HCT116 (cell line): ENCODE measurements around the gene C21orf91. TPM values are rescaled to one million over a fixed set of nuclear protein-coding genes. Genes with fewer than 3 reads are reported as not detected.
"Not testable (repeated sequence)": the region's sequence is repeated elsewhere in the genome, so short reads cannot be mapped to it uniquely, and the experiment has no call there.

Experiments used
- ATAC-seq: fragments of 200-7000 bp; cut with Tn5 transposase; 2 replicates; pipeline ENCODE4 v1.9.1; 2020; ENCODE audit warnings: mild to moderate bottlenecking, moderate library complexity
- BruUV-seq: library from RNA; stranded (reverse); fragments of 400-500 nt; replicated peaks from 2 replicates; lab custom pipeline; 2021; lab: Mats Ljungman, UMichigan
- CTCF ChIA-PET: fragments of 300-600 bp; sonication (Branson Sonifier 250); formaldehyde crosslinking; loops from one replicate; lab custom pipeline; 2021; ENCODE audit warnings: antibody characterized with exemption; lab: Charles Lee
- POLR2A ChIA-PET: fragments of 300-600, 350-600 bp; sonication (Branson Sonifier 250); formaldehyde crosslinking; loops from one replicate; lab custom pipeline; 2021; ENCODE audit warnings: antibody characterized with exemption; lab: Charles Lee
- RAD21 ChIA-PET, 2 experiments: fragments of 300-600 bp; sonication (Branson Sonifier 250); formaldehyde crosslinking; loops; one replicate each; lab custom pipeline; 2023; ENCODE audit warnings: low total read pairs in 2 of 2; ENCODE audit not compliant: uncharacterized antibody in 2 of 2, unreplicated experiment in 2 of 2, low non-redundant PET in 1 of 2; lab: Charles Lee
- DNase-seq: peaks from one replicate; pipeline ENCODE4 v3.0.0-alpha.2; 2010; ENCODE audit warnings: low read depth, low spot score
- H2AFZ ChIP-seq: fragments of 200-600 bp; shearing (Covaris generic), sonication (generic); 2 replicates; pipeline ENCODE4 v1.6.1; 2017; ENCODE audit warnings: low read depth, mixed run types, mixed read lengths, antibody characterized with exemption, low read length; ENCODE audit not compliant: poor library complexity, severe bottlenecking
- H3K27ac ChIP-seq: 2 replicates; pipeline ENCODE4 v1.5.1; 2012; ENCODE audit warnings: low read depth, low read length
- H3K27me3 ChIP-seq: fragments of 200-600 bp; sonication (generic); 2 replicates; pipeline ENCODE4 v1.6.1; 2016; ENCODE audit warnings: mixed run types, low read length, mixed read lengths; ENCODE audit not compliant: insufficient read depth
- H3K36me3 ChIP-seq, 2 experiments: fragments of 200-500 bp in 1 of 2; fragments of 200-600 bp in 1 of 2; sonication (Bioruptor generic) in 1 of 2; sonication (generic) in 1 of 2; 2 replicates each; pipeline versions ENCODE4 v1.5.1 to v1.6.1; 2014 to 2016; ENCODE audit warnings: low read length in 2 of 2, inconsistent platforms in 1 of 2, mixed read lengths in 1 of 2, mixed run types in 1 of 2; ENCODE audit not compliant: insufficient read depth in 2 of 2, control insufficient read depth in 1 of 2
- H3K4me1 ChIP-seq, 2 experiments: fragments of 200-600 bp in 1 of 2; sonication (generic) in 1 of 2; 2 replicates each; pipeline versions ENCODE4 v1.5.1 to v1.6.1; 2012 to 2017; ENCODE audit warnings: low read length in 2 of 2, inconsistent platforms in 1 of 2, mild to moderate bottlenecking in 1 of 2, mixed read lengths in 1 of 2, mixed run types in 1 of 2, moderate library complexity in 1 of 2; ENCODE audit not compliant: insufficient read depth in 2 of 2, control insufficient read depth in 1 of 2
- H3K4me2 ChIP-seq: fragments of 200-600 bp; sonication (generic); 2 replicates; pipeline ENCODE4 v1.6.1; 2017; ENCODE audit warnings: mixed run types, low read length, mixed read lengths
- H3K4me3 ChIP-seq, 2 experiments: fragments of 200-600 bp in 1 of 2; sonication (generic) in 1 of 2; replicated peaks in 1 of 2; 2 replicates each; pipeline ENCODE4 v1.5.1; 2011 to 2016; ENCODE audit warnings: low read length in 2 of 2, control low read depth in 1 of 2, low read depth in 1 of 2, mild to moderate bottlenecking in 1 of 2, mixed read lengths in 1 of 2, mixed run types in 1 of 2
- H3K79me2 ChIP-seq: fragments of 200-600 bp; sonication (generic); 2 replicates; pipeline ENCODE4 v1.6.1; 2017; ENCODE audit warnings: mild to moderate bottlenecking, mixed run types, low read length, moderate library complexity, mixed read lengths; ENCODE audit not compliant: insufficient read depth
- H3K9ac ChIP-seq: fragments of 200-600 bp; sonication (generic); 2 replicates; pipeline ENCODE4 v1.6.1; 2016; ENCODE audit warnings: low read length, mixed read lengths
- H3K9me2 ChIP-seq: fragments of 200-600 bp; sonication (generic), shearing (Covaris generic); 2 replicates; pipeline ENCODE4 v1.6.1; 2017; ENCODE audit warnings: mixed run types, mild to moderate bottlenecking, moderate library complexity; ENCODE audit not compliant: insufficient read depth
- H3K9me3 ChIP-seq, 2 experiments: fragments of 200-500 bp in 1 of 2; fragments of 200-600 bp in 1 of 2; sonication (Bioruptor generic) in 1 of 2; sonication (generic) in 1 of 2; 2 replicates each; pipeline ENCODE4 v1.6.1; 2014 to 2017; ENCODE audit warnings: low read length in 2 of 2, mixed read lengths in 2 of 2, inconsistent platforms in 1 of 2, low read depth in 1 of 2, mild to moderate bottlenecking in 1 of 2, mixed run types in 1 of 2, moderate library complexity in 1 of 2; ENCODE audit not compliant: control insufficient read depth in 1 of 2, insufficient read depth in 1 of 2
- H4K20me1 ChIP-seq: fragments of 200-600 bp; sonication (generic), shearing (Covaris generic); 2 replicates; pipeline ENCODE4 v1.6.1; 2017; ENCODE audit warnings: mixed run types, mild to moderate bottlenecking, moderate library complexity; ENCODE audit not compliant: insufficient read depth
- EZH2 ChIP-seq: fragments of 200-600 bp; sonication (generic); IDR thresholded peaks from 2 replicates; pipeline ENCODE4 v1.6.1; 2017; ENCODE audit warnings: antibody characterized with exemption, mixed run types
- POLR2A ChIP-seq: IDR thresholded peaks from 2 replicates; pipeline ENCODE4 v1.7.0; 2011; ENCODE audit warnings: borderline replicate concordance; ENCODE audit not compliant: insufficient read depth, insufficient read length; ENCODE audit errors: extremely low read depth
- SIN3A ChIP-seq: IDR thresholded peaks from 2 replicates; pipeline ENCODE4 v1.6.1; 2012; ENCODE audit warnings: low read depth
- SP1 ChIP-seq: IDR thresholded peaks from 2 replicates; pipeline ENCODE4 v1.6.1; 2012; ENCODE audit warnings: low read depth
- YY1 ChIP-seq: IDR thresholded peaks from 2 replicates; pipeline ENCODE4 v1.6.1; 2011; ENCODE audit warnings: low read length, low read depth, moderate library complexity, mild to moderate bottlenecking; ENCODE audit not compliant: insufficient replicate concordance; ENCODE audit errors: extremely low read depth
- intact Hi-C: fragments of 100-400 bp; cut with micrococcal nuclease; formaldehyde crosslinking; loops from 2 replicates; pipeline ENCODE4 v1.10.0; 2022
- total RNA-seq: library from RNA; stranded (reverse); gene quantifications from one replicate; pipeline ENCODE4 v1.2.1, GENCODE V29; 2021; ENCODE audit not compliant: unreplicated experiment
- TF ChIP-seq, protein P1 (sequence below), 3 experiments: fragments of 200-600 bp in 1 of 3; sonication (generic) in 1 of 3; IDR thresholded peaks in 2 of 3; conservative IDR thresholded peaks in 1 of 3; 2 replicates each; pipeline ENCODE4 v1.5.1; 2012 to 2017; ENCODE audit warnings: low read depth in 2 of 3, low read length in 2 of 3, antibody characterized with exemption in 1 of 3, borderline replicate concordance in 1 of 3, control low read depth in 1 of 3, mild to moderate bottlenecking in 1 of 3, mixed read lengths in 1 of 3, mixed run types in 1 of 3, moderate library complexity in 1 of 3; ENCODE audit not compliant: insufficient read depth in 1 of 3
- TF ChIP-seq, protein P2 (sequence below): IDR thresholded peaks from 2 replicates; pipeline ENCODE4 v1.6.1; 2012; ENCODE audit warnings: low read depth
- TF ChIP-seq, protein P3 (sequence below): IDR thresholded peaks from 2 replicates; pipeline ENCODE4 v1.6.1; 2012

Gene C21orf91
- total RNA-seq, 1 experiment from 2014 or later = 17.7 TPM

DNA sequence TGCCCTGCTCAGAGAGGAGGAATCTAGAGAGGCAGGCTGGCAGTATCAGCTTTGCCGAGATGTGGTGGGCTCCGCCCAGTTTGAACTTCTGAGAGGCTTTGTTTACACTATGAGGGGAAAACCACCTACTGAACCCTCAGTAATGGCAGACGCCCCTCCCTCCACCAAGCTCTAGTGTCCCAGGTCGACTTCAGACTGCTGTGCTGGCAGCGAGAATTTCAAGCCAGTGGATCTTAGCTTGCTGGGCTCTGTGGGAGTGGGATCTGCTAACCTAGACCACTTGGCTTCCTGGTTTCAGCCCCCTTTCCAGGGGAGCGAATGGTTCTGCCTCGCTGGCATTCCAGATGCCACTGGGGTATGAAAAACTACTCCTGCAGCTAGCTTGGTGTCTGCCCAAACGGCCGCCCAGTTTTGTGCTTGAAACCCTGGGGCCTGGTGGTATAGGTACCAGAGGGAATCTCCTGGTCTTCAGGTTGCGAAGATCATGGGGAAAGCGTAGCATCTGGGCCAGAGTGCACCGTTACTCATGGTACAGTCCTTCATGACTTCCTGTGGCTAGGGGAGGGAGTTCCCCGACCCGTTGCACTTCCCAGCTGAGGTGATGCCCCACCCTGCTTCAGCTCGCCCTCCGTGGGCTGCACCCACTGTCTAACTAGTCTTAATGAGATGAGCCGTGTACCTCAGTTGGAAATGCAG is 43.6 kb downstream of the C21orf91 start:
- DNase-seq (no peak), ATAC-seq (no peak)
- H3K9me2 ChIP-seq = no peaks in the 10 kb centered on the region
- no TSS peak for BruUV-seq
- ChIA-PET POLR2A (no interaction called here), CTCF (no interaction called here), RAD21 (no interaction called here)
- H3K27ac ChIP-seq = no peak overlapping the region
- H3K4me1 ChIP-seq = no peaks in the 10 kb centered on the region
- H3K27me3 ChIP-seq = no peaks in the 10 kb centered on the region
- no peak overlapping the region for H3K9ac ChIP-seq
- no peaks in the 10 kb centered on the region for H3K79me2 ChIP-seq
- H3K4me3 ChIP-seq = no peak overlapping the region
- no peaks in the 10 kb centered on the region for H3K36me3 ChIP-seq
- TF ChIP-seq YY1 = no peak
- TF ChIP-seq POLR2A = no peak
- no peak for TF ChIP-seq SIN3A
- no peak for TF ChIP-seq EZH2
- TF ChIP-seq SP1 = no peak
- TF ChIP-seq, protein P1, sequence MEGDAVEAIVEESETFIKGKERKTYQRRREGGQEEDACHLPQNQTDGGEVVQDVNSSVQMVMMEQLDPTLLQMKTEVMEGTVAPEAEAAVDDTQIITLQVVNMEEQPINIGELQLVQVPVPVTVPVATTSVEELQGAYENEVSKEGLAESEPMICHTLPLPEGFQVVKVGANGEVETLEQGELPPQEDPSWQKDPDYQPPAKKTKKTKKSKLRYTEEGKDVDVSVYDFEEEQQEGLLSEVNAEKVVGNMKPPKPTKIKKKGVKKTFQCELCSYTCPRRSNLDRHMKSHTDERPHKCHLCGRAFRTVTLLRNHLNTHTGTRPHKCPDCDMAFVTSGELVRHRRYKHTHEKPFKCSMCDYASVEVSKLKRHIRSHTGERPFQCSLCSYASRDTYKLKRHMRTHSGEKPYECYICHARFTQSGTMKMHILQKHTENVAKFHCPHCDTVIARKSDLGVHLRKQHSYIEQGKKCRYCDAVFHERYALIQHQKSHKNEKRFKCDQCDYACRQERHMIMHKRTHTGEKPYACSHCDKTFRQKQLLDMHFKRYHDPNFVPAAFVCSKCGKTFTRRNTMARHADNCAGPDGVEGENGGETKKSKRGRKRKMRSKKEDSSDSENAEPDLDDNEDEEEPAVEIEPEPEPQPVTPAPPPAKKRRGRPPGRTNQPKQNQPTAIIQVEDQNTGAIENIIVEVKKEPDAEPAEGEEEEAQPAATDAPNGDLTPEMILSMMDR (IDR thresholded peaks at IDR 0.05 in 2 of 3, conservative IDR thresholded peaks at IDR 0.05 in 1 of 3; ENCODE audit: borderline replicate concordance in 1 of 3, insufficient read depth in 1 of 3, low read depth in 2 of 3, low read length in 2 of 3) = no peak
- TF ChIP-seq, protein P2, sequence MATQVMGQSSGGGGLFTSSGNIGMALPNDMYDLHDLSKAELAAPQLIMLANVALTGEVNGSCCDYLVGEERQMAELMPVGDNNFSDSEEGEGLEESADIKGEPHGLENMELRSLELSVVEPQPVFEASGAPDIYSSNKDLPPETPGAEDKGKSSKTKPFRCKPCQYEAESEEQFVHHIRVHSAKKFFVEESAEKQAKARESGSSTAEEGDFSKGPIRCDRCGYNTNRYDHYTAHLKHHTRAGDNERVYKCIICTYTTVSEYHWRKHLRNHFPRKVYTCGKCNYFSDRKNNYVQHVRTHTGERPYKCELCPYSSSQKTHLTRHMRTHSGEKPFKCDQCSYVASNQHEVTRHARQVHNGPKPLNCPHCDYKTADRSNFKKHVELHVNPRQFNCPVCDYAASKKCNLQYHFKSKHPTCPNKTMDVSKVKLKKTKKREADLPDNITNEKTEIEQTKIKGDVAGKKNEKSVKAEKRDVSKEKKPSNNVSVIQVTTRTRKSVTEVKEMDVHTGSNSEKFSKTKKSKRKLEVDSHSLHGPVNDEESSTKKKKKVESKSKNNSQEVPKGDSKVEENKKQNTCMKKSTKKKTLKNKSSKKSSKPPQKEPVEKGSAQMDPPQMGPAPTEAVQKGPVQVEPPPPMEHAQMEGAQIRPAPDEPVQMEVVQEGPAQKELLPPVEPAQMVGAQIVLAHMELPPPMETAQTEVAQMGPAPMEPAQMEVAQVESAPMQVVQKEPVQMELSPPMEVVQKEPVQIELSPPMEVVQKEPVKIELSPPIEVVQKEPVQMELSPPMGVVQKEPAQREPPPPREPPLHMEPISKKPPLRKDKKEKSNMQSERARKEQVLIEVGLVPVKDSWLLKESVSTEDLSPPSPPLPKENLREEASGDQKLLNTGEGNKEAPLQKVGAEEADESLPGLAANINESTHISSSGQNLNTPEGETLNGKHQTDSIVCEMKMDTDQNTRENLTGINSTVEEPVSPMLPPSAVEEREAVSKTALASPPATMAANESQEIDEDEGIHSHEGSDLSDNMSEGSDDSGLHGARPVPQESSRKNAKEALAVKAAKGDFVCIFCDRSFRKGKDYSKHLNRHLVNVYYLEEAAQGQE = no peak
- TF ChIP-seq, protein P3, sequence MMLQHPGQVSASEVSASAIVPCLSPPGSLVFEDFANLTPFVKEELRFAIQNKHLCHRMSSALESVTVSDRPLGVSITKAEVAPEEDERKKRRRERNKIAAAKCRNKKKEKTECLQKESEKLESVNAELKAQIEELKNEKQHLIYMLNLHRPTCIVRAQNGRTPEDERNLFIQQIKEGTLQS = no peak
- no peak overlapping the region for H3K4me2 ChIP-seq
- no peaks in the 10 kb centered on the region for H3K9me3 ChIP-seq
- H2AFZ ChIP-seq = no peak overlapping the region
- intact Hi-C loops = no loop called here
- H4K20me1 ChIP-seq = no peaks in the 10 kb centered on the region

DNA sequence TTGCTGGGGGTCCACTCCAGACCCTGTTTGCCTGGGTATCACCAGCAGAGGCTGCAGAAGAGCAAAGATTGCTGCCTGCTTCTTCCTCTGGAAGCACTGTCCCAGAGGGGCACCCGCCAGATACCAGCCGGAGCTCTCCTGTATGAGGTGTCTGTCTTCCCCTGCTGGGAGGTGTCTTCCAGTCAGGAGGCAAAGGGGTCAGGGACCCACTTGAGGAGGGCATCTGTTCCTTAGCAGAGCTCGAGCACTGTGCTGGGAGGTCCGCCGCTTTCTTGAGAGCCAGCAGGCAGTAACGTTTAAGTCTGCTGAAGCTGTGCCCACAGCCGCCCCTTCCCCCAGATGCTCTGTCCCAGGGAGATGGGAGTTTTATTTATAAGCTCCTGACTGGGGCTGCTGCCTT is 44.1 kb downstream of the C21orf91 start:
- H2AFZ ChIP-seq, CTCF ChIA-PET, BruUV-seq, DNase-seq, H3K27me3 ChIP-seq, H3K4me3 ChIP-seq, H3K4me2 ChIP-seq, POLR2A ChIA-PET, H3K4me1 ChIP-seq, H3K9me3 ChIP-seq, H4K20me1 ChIP-seq, H3K9ac ChIP-seq, ATAC-seq, H3K36me3 ChIP-seq, H3K27ac ChIP-seq, intact Hi-C loops, RAD21 ChIA-PET, H3K79me2 ChIP-seq, H3K9me2 ChIP-seq: not testable (repeated sequence)
